Measurements from ENCODE around the gene HSD11B1.
"Not testable (repeated sequence)": the region's sequence is repeated elsewhere in the genome, so short reads cannot be mapped to it uniquely, and the experiment has no call there.

Gene HSD11B1

DNA sequence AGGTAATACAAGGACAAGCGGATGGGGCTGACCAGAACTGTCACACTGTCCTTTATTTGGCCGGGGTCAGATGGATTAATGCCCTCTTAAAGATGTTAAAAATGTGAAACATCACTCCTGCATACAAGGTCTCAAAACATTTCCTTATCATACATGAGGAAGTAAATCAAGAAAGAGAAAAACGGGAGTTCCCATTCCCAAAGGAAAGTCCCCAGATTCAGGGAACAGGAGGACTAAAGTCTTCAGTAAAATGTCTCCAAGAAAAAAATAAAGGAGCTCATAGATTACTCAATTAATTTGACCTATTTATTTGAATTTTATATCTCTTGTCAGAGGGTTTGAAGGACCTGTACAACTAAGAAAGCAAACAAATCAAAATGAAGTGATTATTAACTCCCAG is 13.4 kb upstream of the HSD11B1 start:
- DNase-seq (ENCODE audit: low read depth in 2 of 2), result no peak

- no peak for DNase-seq (ENCODE audit: low read depth in 2 of 2)
These were observed 12.3 kb upstream of the HSD11B1 start for GRCh38 chr1:209692296-209692695.

GRCh38 chr1:209692745-209693504 is 11.7 kb upstream of the HSD11B1 start:
- DNase-seq (ENCODE audit: low read depth in 2 of 2), result peak; percentile 30 to 41

DNA sequence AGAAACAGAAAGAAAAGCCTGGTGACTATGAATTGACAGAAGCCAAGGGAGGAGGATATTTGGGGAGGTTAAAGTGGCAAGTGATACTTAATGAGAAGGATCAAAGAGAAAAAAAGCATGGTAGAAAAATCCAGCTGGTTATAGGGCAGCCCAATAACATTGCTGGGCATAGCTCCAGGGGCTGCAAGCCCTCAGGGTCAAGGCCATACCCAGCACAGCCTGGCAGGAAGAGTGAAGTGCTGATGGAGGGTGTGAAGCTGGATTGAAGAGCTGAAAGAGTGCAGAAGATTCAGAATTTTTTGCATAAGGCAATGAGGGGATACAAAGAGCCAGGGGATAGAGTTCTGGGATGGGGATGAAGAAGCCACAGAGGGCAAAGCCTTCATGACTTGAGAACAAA is 8.0 kb upstream of the HSD11B1 start:
- no peak for DNase-seq (ENCODE audit: low read depth in 2 of 2)

DNA sequence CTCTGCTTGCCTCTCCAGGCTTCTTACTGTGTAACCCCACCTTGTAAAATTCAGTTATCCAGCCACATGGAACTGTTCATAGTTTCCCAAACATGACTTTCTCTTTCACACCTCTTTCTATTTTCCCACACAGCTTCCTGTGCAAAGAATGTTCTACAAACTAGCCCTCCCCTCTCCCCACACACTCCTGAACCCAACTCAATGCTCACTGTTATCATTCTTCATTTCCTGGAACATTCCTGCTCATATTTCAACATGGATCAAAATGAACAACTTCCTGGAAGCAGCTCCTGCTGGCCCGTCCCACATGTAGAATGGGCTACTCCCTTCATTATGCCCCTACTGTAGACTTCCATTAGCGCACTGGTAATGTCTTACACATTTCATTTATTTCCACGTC is 7.5 kb upstream of the HSD11B1 start:
- no peak for DNase-seq (ENCODE audit: low read depth in 2 of 2)

- not testable (repeated sequence) for DNase-seq (ENCODE audit: low read depth in 2 of 2)
These were observed 4.0 kb upstream of the HSD11B1 start for GRCh38 chr1:209700686-209701085.

- no peak for DNase-seq (ENCODE audit: low read depth in 2 of 2)
These were observed 1.8 kb upstream of the HSD11B1 start for GRCh38 chr1:209702832-209703231.

- DNase-seq (ENCODE audit: low read depth in 2 of 2), result no peak
These were observed 677 bp upstream of the HSD11B1 start for GRCh38 chr1:209703834-209704504.

GRCh38 chr1:209705033-209705598 is 470 bp downstream of the HSD11B1 start:
- DNase-seq (ENCODE audit: low read depth in 2 of 2), result no peak

GRCh38 chr1:209706622-209707021 is 2.0 kb downstream of the HSD11B1 start:
- no peak for DNase-seq (ENCODE audit: low read depth in 2 of 2)

DNA sequence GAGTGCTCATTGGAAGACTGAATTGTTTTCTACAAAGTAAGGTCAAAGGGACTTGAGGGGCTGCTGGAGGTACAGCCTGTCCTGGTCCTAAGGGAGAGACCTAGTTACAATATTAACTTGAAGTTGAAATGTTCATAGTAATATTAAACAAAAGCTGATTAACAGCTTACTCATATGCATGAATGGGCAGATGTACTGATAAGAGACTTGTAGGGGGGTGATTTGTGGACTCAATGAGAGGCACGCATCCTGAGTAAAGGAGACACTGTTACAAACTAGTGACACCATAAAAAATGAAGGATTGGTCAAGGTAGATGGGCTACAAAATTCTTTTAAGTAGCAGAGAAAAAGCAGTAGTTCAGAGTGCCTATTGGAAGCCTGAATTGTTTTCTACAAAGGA is 2.7 kb downstream of the HSD11B1 start:
- DNase-seq (ENCODE audit: low read depth in 2 of 2), result no peak

- DNase-seq (ENCODE audit: low read depth in 2 of 2), result no peak
These were observed 3.7 kb downstream of the HSD11B1 start for GRCh38 chr1:209708297-209708696.

GRCh38 chr1:209710093-209710492 is 5.4 kb downstream of the HSD11B1 start:
- no peak for DNase-seq (ENCODE audit: low read depth in 2 of 2)

DNA sequence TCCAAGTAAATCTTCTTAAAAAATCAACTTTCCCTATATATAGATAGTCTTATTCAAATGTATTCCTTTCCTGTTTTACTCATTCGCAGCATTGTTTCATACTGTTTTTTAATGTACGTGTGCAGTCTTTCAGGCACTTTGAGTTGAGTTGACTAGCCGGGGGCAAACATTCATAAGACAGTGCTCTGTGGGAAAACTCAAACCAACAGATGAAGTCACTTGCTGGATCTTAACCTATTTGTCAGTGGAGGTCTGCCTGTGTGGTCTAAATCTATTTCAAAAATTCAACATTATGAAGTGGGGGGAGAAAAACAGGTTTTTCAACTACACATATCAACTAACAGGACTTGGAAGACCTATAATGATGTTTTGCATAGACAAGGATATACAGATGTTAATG is 6.2 kb downstream of the HSD11B1 start:
- DNase-seq (ENCODE audit: low read depth in 2 of 2), result no peak

DNA sequence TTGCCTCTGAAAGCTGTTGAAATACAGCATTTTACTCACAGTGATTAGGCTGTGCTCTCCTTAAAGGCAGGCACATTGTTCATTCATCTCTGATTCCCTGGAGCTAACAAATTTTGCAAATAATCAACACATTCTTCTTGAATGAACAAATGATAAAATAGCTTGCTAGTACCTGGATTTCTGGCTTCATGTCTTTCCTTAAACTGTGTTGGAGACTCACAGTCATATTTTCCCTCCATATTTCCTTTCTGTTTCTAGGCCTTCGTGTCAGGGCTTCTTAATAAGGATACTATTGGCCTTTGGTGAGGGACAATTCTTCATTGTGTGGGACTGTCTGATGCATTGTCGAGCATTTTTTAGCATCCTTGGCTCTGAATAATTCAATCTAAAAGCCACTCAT is 9.7 kb downstream of the HSD11B1 start:
- DNase-seq (ENCODE audit: low read depth in 2 of 2), result no peak

GRCh38 chr1:209715314-209715713 is 10.7 kb downstream of the HSD11B1 start:
- no peak for DNase-seq (ENCODE audit: low read depth in 2 of 2)

- no peak for DNase-seq (ENCODE audit: low read depth in 2 of 2)
These were observed 13.2 kb downstream of the HSD11B1 start for GRCh38 chr1:209717818-209718217.

DNA sequence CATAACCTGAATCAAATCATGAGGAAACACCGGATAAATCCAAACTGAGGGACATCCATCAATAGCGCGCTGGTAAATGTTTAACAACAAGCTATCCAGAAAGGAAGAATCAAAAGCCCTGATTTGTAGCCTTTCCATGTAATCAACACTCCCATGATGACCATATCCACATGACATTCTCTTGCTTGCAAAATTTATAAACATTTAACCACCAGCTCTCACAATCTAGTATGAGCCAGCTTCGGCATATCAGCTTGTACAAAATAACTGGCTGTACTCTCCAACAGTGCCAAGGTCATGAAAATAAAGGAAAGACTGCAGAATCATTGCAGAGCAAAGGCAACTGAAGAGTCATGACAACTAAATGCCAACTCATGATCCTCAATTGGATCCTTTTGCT is 15.7 kb downstream of the HSD11B1 start:
- DNase-seq (ENCODE audit: low read depth in 2 of 2), result no peak

GRCh38 chr1:209720826-209721225 is 16.2 kb downstream of the HSD11B1 start:
- DNase-seq (ENCODE audit: low read depth in 2 of 2), result no peak

DNA sequence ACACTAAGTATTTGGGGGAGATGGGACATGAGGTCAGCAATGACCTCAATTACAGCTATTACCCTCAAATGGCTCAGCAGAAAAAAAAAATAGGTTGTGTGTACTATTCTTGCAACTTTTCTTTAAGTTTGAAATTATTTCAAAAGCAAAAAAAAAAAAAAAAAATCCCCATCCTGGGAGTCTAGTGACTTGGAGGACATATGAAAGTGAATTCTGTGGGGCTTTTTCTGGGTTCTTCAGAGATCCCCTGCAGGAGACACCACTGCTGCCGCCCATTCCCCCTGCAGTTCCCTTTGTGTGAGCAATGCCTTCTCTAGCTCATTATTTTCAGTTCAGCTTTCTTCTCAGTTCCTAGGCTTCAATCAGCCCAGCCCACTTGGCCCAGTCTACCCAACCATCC is 16.7 kb downstream of the HSD11B1 start:
- no peak for DNase-seq (ENCODE audit: low read depth in 2 of 2)

DNA sequence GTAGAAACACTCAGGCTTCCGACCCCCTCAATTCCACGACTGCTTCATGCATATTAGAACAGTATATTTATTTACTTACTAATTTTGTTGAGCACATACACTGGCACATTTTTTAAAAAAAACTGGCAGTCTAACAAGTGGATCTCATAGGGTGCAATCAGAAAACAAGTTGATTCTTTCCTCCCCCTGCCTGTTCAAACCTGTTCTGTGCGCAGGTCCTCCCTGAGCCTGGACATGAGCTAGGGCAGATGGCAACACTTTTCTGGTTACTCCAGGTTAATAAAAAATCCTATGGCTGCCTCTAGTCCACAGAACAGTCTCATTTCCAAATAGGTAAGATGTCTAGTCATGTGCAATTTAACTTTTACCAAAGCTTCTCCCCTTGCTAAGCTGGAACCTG is 18.6 kb downstream of the HSD11B1 start:
- no peak for DNase-seq (ENCODE audit: low read depth in 2 of 2)

DNA sequence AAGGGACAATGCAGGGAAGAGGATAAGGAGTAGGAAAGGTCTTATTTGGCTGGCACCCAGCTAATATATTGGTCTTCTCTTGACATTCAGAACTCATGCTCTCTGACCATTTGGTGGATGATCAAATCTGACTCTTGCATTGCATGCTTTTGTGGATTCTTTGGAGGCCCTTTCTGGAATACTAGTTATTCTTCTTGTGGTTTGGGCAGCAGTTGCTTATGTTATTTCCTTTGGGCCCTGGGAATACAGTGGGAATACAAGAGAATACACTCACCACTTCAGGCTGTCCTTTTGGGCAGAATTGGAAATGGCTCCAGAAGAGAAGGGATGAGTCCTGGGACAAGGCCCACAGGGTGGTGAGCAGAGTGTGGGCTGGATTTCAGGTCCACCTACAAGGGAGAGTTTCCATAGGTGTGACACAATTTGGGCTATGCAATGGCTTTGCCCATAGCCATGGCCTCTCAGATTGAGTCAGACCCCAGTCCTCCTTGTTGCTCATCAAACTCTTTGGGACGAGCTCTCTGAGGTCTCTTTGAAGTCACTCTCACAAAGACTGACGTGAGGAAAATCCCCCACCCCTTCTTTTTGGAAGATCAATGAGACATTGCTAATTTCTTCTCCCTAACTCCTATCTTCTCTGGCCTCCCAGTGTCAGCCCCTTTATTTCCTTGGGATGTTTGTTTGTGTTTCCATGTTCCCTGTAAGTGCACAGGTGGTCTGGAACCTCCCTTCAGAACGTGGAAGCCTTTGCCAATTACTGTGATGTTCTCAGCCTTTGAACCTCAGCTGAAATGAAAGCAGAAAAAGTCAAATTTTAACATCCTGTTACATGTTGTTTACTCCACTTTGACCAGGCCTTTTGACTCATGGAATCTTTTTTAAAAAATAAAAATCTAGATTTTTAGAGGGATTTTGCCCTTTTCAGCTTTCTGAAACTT is 19.4 kb downstream of the HSD11B1 start:
- DNase-seq (ENCODE audit: low read depth in 2 of 2), result no peak

Measured in activated CD8-positive, alpha-beta memory T cell treated with anti-CD3 and anti-CD28 coated beads for 4 hours (primary cell).